Activated naive CD8-positive, alpha-beta T cell treated with anti-CD3 and anti-CD28 coated beads, Interleukin-2, amount 50 U/mL, for 24 hours (primary cell): Measurements from ENCODE around the gene DHX32.
A peak's percentile ranks its signal among the peaks of the same experiment; 100 is the strongest.

Experiments
- ATAC-seq: fragments of 150-1000 bp; cut with Tn5 transposase; one replicate; pipeline ENCODE4 v1.10.0; 2021
- DNase-seq: peaks from one replicate; pipeline ENCODE4 v3.0.0; 2021
- H3K27ac Mint-ChIP-seq: one replicate; pipeline ENCODE4 v1.8.0; 2021; ENCODE audit warnings: mild to moderate bottlenecking, mixed read lengths
- H3K27me3 Mint-ChIP-seq: one replicate; pipeline ENCODE4 v1.8.0; 2021; ENCODE audit warnings: mixed read lengths
- H3K36me3 Mint-ChIP-seq: one replicate; pipeline ENCODE4 v1.8.0; 2021; ENCODE audit warnings: low read depth, mixed read lengths
- H3K4me1 Mint-ChIP-seq: one replicate; pipeline ENCODE4 v1.8.0; 2021; ENCODE audit warnings: mixed read lengths
- H3K4me3 Mint-ChIP-seq: one replicate; pipeline ENCODE4 v1.8.0; 2021; ENCODE audit warnings: mild to moderate bottlenecking, moderate library complexity, mixed read lengths
- H3K9me3 Mint-ChIP-seq: one replicate; pipeline ENCODE4 v1.8.0; 2021; ENCODE audit warnings: mixed read lengths

Gene DHX32

DNA sequence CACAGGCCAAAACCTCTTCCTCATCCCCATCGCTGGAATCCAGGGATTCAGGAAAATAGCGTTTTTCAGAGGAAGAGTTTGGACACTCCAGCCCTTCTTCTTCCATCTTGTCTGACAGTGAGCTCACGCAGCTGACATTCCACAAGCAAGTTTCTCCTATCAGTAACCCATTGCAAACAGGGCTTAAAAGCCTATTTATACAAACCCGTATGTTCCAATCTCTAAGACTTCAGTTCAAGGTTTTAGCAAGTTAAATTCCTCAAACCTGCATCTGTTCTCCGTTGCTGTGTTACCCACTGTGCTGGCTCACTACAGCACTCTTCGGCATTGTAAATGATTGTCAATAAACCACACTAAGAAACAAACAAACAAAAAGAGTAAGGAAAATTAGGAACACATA is 373 bp downstream of the DHX32 start:
- Mint-ChIP-seq H3K27ac (no peak overlapping the region), H3K9me3 (no peaks in the 10 kb centered on the region), H3K4me1 (no peaks in the 10 kb centered on the region), H3K36me3 (peaks cover 34% of the 10 kb centered on the region), H3K27me3 (no peaks in the 10 kb centered on the region), H3K4me3 (no peak overlapping the region)
- DNase-seq (no peak), ATAC-seq (no peak)

DNA sequence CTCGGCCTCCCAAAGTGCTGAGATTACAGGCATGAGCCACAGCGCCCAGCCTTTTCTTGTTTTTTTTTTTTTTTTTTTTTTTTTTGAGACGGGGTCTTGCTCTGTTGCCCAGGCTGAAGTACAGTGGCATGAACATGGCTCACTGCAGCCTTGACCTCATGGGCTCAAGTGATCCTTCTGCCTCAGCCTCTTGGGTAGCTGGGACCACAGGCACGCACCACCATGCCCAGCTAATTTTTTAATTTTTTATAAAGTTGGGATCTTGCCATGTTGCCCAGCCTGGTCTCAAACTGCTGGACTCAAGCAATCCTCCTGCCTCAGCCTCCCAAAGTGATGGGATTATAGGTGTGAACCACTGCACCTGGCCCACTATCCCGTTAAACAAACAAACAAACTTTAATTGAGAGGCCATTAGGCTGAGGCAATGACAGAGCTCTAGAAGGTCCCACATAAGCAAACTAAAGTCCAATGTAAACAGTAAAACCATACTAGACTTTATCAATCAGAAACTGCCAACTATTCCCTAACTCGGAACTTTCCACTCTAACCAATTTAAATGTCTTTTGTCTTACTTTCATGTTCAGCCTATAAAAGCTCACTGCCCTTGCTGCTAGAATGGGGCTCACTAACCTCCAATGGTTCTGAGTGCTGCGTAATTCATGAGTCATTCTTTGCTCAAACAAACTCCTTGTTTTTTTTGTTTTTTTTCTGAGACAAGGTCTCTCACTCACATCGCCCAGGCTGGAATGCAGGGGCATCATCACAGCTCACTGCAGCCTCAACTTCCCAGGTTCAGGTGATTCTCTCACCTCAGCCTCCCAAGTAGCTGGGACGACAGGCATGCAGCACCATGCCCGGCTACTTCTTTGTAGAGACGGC is 1.9 kb downstream of the DHX32 start:
- DNase-seq = no peak
- Mint-ChIP-seq H3K27ac (no peak overlapping the region), H3K36me3 (peaks cover 45% of the 10 kb centered on the region), H3K4me3 (no peak overlapping the region), H3K27me3 (no peaks in the 10 kb centered on the region), H3K4me1 (no peaks in the 10 kb centered on the region), H3K9me3 (no peaks in the 10 kb centered on the region)
- ATAC-seq = no peak

DNA sequence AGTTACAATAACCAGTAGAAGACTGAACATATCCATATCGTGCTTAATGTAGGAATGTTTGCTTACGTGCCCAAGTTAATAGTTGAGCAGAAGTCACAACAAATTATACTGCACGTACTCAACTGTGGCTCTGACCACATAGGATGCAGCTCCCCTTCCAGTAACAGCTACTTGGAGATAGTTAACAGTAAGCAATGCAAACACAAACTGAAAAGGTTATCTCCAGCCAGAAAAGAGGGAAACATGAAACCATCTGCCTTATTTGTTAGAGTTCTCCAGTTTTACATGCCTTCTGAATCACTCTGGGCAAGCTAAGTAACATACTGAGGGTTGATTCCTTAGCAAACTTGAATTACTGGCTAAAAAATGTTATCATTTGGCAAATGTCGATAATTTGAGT is 9.8 kb downstream of the DHX32 start:
- peaks cover 17% of the 10 kb centered on the region for H3K36me3 Mint-ChIP-seq
- no peaks in the 10 kb centered on the region for H3K9me3 Mint-ChIP-seq
- H3K27me3 Mint-ChIP-seq = no peaks in the 10 kb centered on the region
- no peaks in the 10 kb centered on the region for H3K4me1 Mint-ChIP-seq
- DNase-seq = no peak
- H3K4me3 Mint-ChIP-seq = no peak overlapping the region
- no peak overlapping the region for H3K27ac Mint-ChIP-seq
- ATAC-seq = no peak

DNA sequence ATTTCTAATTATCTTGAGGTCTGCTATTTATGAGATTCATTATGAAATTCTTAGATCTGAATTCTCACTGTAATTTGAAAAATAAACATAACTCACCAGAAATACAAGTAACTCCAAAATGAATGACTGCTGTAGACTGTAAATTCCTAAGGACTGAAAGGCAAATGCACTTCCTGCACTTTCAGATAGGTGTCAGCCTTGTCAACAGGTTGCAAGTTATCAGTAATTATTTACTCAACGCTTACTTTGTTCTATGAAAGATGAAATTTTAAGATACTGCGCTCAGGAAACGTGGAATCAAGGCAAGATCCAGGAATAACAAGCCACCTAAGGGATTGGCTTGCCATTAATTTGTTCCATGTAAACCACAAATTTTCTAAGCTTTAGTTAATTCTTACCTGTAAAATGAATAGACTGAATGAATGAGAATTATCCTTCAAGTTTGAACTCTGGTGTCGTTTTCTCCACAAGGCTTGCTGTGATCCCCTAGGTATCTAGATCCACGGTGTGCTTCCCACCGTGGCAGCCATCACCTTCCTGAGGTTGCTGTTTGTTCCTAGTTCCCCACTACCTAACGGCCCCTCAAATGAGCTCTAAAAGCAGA is 12.6 kb downstream of the DHX32 start:
- Mint-ChIP-seq H3K4me3 (no peak overlapping the region), H3K27me3 (no peaks in the 10 kb centered on the region), H3K27ac (no peak overlapping the region), H3K4me1 (no peaks in the 10 kb centered on the region), H3K36me3 (peaks cover 4% of the 10 kb centered on the region), H3K9me3 (no peaks in the 10 kb centered on the region)
- DNase-seq (no peak), ATAC-seq (peak; percentile 40)

DNA sequence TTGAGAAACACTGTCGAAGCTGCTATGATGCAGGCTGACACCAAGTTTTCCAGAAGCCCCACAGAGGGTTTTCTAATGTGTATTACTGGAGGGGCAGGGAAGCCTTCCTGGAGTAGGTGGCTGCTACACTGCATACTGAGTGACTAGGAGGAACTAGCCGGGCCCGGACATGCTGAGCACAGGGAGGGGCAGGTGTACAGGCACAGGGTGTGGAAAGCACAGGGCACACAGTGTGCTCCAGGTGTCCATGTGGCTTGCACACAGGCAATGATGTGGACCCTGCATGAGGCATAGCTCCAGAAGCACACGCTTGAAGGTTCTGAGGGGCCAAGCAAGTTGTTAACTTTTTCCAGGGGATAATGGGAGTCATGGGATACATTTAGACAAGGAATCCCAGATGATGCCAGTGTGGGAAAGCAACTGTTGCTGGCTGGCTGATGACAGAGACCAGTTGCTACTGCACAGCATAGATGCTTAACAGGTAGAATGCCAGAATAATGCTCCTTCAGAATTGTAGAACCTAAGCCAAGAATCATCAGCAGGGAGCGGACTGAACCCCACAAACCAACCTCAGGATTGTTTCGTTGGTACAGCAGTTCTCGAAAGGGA is 14.6 kb downstream of the DHX32 start:
- no peak overlapping the region for H3K4me3 Mint-ChIP-seq
- ATAC-seq (no peak), DNase-seq (no peak)
- H3K4me1 Mint-ChIP-seq = no peaks in the 10 kb centered on the region
- peaks cover 4% of the 10 kb centered on the region for H3K36me3 Mint-ChIP-seq
- no peak overlapping the region for H3K27ac Mint-ChIP-seq
- H3K27me3 Mint-ChIP-seq = no peaks in the 10 kb centered on the region
- no peaks in the 10 kb centered on the region for H3K9me3 Mint-ChIP-seq

DNA sequence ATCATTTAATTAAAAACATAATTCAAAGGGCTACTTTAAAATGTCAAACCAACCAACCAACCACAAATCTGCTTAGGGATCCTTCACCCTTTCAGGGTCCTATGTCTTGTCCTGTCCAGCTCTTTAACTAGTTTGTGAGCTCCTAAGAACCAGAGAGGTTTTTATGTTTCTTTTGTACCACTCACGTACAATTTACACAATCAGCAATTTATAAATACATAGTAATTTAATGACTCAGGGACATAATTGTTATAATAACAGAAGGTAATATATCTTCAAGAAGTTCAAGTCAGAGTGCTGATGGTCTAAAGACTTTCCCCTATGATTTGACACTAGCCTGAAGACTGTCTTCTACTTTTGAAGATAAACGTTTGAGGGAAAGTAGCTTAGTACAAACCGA is 16.0 kb downstream of the DHX32 start:
- peaks cover 4% of the 10 kb centered on the region for H3K36me3 Mint-ChIP-seq
- no peak overlapping the region for H3K27ac Mint-ChIP-seq
- H3K9me3 Mint-ChIP-seq = no peaks in the 10 kb centered on the region
- H3K27me3 Mint-ChIP-seq = no peaks in the 10 kb centered on the region
- no peak overlapping the region for H3K4me3 Mint-ChIP-seq
- no peaks in the 10 kb centered on the region for H3K4me1 Mint-ChIP-seq
- ATAC-seq = no peak
- no peak for DNase-seq

- H3K4me3 Mint-ChIP-seq = no peak overlapping the region
- DNase-seq (no peak), ATAC-seq (no peak)
- H3K27me3 Mint-ChIP-seq = no peaks in the 10 kb centered on the region
- no peaks in the 10 kb centered on the region for H3K9me3 Mint-ChIP-seq
- H3K27ac Mint-ChIP-seq = no peak overlapping the region
- peaks cover 9% of the 10 kb centered on the region for H3K36me3 Mint-ChIP-seq
- no peaks in the 10 kb centered on the region for H3K4me1 Mint-ChIP-seq
Observed at GRCh38 chr10:125859128-125859817, 21.8 kb downstream of the DHX32 start.

- ATAC-seq (no peak), DNase-seq (no peak)
- Mint-ChIP-seq H3K36me3 (peaks cover 7% of the 10 kb centered on the region), H3K9me3 (no peaks in the 10 kb centered on the region), H3K4me3 (no peak overlapping the region), H3K27ac (no peak overlapping the region), H3K4me1 (no peaks in the 10 kb centered on the region), H3K27me3 (no peaks in the 10 kb centered on the region)
Observed at GRCh38 chr10:125857185-125857760, 23.8 kb downstream of the DHX32 start.

DNA sequence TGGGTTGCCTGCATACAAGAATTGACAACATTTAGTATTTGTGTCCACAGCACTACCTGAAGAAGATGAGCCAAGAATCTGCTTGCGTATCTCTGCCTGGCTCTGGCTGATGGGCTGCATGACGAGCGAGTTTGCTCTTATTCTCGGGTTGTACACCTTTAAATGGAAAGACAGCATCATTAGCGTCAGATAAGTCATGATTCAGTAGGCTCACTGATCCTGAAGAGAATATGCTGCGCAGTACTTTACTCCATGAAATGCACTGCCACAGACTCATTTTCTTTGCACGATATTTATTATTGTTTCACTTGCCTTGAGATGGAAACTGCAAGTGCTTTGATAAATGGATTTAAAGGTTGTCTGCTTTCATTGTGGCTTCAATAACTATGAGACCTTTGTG is 28.6 kb downstream of the DHX32 start:
- no peaks in the 10 kb centered on the region for H3K4me1 Mint-ChIP-seq
- H3K4me3 Mint-ChIP-seq = no peak overlapping the region
- ATAC-seq (no peak), DNase-seq (no peak)
- no peaks in the 10 kb centered on the region for H3K27me3 Mint-ChIP-seq
- peaks cover 18% of the 10 kb centered on the region for H3K36me3 Mint-ChIP-seq
- H3K27ac Mint-ChIP-seq = no peak overlapping the region
- H3K9me3 Mint-ChIP-seq = no peaks in the 10 kb centered on the region

GRCh38 chr10:125850766-125851731 is 30.0 kb downstream of the DHX32 start:
- H3K4me3 Mint-ChIP-seq = no peak overlapping the region
- H3K27ac Mint-ChIP-seq = no peak overlapping the region
- peaks cover 25% of the 10 kb centered on the region for H3K36me3 Mint-ChIP-seq
- H3K27me3 Mint-ChIP-seq = no peaks in the 10 kb centered on the region
- H3K9me3 Mint-ChIP-seq = no peaks in the 10 kb centered on the region
- no peak for DNase-seq
- no peaks in the 10 kb centered on the region for H3K4me1 Mint-ChIP-seq
- ATAC-seq = no peak

- no peak for ATAC-seq
- Mint-ChIP-seq H3K4me3 (no peak overlapping the region), H3K36me3 (peaks cover 22% of the 10 kb centered on the region)
Observed at GRCh38 chr10:125849448-125849847, 31.6 kb downstream of the DHX32 start.

DNA sequence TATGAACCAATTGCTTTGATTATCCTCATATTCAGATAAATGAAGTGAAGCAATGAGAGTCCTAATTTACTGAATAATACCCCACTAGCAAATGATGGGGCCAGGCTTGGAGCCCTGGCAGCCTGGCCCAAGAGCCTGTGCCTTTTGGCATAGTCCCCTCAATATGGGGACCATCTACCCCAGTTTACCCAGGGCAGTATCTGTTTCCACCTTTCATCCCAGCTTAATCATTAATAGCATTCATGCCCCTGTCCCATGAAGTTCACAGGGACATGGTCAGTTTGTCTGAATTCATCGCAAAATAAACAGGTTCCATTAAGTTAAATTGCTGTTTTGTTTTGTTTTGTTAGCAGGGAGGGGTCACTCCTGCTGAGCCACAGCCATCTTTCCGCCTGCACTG is 32.2 kb downstream of the DHX32 start:
- H3K36me3 Mint-ChIP-seq = peaks cover 20% of the 10 kb centered on the region
- H3K4me1 Mint-ChIP-seq = no peaks in the 10 kb centered on the region
- no peak for DNase-seq

More at GRCh38 chr10:125849448-125849847, 31.6 kb downstream of the DHX32 start:
- no peak for DNase-seq
- Mint-ChIP-seq H3K27me3 (no peaks in the 10 kb centered on the region), H3K9me3 (no peaks in the 10 kb centered on the region), H3K4me1 (no peaks in the 10 kb centered on the region), H3K27ac (no peak overlapping the region)

DNA sequence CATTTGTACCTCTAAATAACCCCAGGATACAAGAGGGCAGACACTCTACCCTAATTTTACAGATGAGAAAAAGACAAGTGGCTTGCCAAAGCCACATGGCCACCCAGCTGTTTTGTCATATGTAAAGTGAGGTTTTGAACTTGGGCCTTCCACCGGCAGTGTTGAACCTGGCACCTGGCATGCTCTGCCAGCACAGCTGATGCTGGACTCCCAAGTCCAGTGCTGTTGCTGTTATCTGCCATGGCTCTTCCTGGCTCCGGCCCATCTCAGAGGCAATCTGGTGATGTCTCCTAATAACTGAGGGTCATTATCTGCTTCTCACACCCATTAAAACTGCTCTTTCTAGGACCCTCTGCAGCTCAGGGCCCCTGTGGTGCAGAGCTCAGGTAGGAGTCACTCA is 32.7 kb downstream of the DHX32 start:
- peaks cover 20% of the 10 kb centered on the region for H3K36me3 Mint-ChIP-seq
- no peak for DNase-seq
- no peak overlapping the region for H3K27ac Mint-ChIP-seq
- H3K4me3 Mint-ChIP-seq = no peak overlapping the region
- no peaks in the 10 kb centered on the region for H3K9me3 Mint-ChIP-seq
- no peak for ATAC-seq
- H3K4me1 Mint-ChIP-seq = no peaks in the 10 kb centered on the region
- no peaks in the 10 kb centered on the region for H3K27me3 Mint-ChIP-seq

More for the DNA sequence above, 32.2 kb downstream of the DHX32 start:
- no peak for ATAC-seq
- Mint-ChIP-seq H3K4me3 (no peak overlapping the region), H3K27me3 (no peaks in the 10 kb centered on the region), H3K27ac (no peak overlapping the region), H3K9me3 (no peaks in the 10 kb centered on the region)
